HCEC 1CT (cell line): ENCODE results near the gene DEPDC5.

Experiments used
- DNase-seq: peaks from one replicate; pipeline ENCODE4 v3.0.0-alpha.2; 2017

Gene DEPDC5

DNA sequence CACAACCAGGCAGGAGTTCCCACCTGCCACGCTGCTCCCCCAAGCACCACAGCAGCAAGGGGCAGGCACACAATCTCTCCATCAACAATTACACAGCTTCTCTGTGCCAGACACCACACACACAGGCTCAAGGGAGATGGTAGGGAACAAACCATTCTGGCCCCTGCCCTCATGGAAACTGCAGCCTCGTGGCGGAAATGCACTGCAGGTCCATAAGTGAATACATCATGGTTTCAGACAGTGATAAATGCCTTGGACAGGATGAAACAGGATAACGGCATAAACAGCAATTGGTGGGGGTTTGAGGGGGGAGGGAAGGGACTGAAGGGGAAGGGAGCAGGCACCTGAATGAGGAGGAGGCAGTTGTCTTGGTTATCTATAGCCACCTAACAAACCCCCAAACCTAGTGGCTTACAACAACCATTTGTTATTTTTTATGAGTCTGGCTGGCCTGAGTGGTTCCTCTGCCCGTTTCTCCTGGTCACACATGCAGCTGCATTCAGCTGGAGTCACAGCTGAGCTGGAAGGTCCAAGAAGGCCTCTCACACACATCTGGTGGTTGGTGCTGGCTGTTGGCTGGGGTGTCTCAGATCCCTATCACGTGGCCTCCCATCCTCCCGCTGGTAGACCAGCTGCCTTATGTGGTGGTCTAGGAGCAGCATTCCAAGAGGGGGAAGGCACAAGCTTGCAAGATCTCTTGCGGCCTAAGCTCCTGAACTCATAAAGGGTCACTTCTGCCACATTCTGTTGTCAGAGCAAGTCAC, 175.5 kb downstream of the DEPDC5 start:
- peak; percentile 42 for DNase-seq

DNA sequence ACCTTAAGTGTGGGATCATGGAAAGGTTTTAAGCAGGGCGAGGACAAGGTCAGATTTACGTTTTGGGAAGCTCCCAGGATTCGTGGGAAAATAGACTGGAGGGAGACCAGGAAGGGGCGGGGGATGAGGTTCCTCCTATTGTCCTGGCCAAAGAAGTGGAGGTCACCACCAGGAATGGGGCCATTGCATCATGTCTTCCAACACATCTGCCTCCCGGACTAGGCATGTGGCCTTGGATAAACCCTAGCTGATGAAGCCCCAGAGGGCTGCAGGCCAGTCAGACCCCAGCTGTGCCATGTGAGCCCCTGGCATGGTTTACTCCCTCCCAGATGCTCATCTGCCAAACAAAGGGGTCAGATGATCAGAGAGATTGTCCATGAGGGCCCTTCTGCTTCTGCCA, 179.0 kb downstream of the DEPDC5 start:
- DNase-seq: no peak

DNA sequence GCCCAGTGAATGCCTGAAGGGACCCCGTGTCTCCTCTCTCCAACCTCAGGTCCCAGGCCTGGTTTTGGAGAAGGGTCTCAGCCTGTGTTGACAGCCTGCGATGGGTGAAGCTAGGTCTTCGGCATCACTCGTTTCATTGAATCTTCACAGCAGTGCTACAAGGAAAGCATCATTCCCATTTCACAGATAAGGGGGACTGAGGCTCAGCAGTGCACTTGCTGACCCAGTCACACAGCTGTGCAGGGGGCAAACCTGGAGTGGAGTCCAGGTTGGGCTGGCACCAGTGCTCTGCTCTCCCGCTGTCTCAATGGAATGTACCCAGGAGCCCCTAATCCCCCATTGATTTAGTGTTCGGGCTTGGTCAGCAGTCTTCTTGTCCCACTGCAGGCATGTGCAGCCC, 179.6 kb downstream of the DEPDC5 start:
- no peak for DNase-seq

DNA sequence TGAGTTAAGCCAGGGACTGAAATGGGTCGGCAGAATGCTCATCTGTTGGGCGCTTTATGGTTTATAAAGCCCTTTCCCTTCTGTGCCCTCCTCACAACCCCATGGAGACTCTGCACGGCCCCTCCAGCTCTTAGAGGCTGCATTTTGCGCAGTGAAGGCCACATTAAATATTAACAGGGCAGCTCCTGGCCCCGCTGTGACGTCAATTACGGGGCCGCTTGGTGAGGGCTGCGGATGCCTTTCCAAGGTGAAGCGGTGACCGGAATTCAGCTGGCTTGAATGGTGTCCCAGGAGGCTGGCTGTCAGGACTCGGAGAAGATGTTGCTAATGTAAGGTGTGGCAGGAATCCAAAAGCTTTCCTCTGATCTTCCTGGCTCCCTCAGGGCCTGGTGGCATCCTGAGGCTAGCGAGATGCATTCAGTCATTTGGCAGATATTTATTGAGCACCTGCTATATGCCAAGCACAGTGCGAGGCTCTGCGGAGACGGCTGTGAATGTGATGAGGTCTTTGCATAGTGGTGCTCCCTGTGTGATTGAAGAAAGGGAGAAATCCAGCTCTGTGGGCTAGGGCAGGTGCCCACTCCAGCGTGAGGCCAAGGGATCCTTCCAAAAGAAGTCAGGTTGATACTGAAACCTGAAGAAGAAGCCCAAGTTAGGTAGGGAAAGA, 180.1 kb downstream of the DEPDC5 start:
- DNase-seq: no peak

DNA sequence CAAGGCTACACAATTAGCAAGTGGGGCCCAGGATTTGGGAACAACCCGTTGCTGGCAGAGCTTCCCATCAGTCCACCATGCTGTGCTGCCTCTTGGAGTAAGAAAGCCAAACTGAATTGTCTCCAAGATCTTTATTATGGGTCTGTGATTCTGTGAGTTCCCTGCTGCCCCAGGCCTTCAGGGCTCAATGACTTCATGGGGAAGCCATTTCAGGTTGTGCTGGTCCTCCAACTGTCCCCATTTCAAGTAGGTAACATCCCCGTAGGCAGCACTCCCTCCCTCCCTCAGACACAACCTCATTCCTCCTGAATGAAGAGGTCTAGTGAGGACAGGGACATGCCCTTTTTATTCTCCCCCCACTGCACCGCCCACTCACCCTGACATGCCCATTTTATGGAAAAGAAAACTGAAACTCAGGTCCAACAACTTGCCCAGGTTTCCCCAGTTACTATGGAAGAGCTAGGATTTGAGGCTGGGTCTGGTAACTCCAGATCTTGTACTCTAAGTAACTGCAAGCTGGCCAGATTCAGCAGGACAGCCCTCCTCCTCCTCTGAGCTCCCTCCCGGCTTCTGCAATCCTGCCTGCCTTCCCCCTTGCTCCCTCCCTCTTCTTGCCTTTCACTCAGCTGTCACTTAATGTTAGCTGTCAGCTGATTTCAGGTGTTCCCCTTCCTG, 182.3 kb downstream of the DEPDC5 start:
- DNase-seq: no peak

DNA sequence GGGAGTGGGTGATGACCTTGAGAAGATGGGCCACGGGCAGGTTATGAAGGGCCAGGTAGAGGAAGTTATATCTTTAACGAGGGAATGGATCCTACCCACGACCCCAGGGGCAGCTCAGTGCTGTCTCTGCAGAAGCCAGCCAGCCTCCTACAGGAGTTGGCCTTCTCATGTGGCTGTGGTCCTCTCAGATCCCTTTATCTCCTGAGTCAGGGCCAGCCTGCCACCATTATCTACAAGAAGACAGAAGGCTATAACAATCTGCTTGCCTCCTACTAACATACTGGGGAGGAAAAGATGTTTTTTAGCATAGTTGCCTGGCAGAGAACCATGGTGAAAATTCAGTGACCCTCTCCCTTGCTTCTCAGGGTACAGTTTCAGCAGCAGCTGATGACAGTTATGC, 183.5 kb downstream of the DEPDC5 start:
- DNase-seq: no peak

DNA sequence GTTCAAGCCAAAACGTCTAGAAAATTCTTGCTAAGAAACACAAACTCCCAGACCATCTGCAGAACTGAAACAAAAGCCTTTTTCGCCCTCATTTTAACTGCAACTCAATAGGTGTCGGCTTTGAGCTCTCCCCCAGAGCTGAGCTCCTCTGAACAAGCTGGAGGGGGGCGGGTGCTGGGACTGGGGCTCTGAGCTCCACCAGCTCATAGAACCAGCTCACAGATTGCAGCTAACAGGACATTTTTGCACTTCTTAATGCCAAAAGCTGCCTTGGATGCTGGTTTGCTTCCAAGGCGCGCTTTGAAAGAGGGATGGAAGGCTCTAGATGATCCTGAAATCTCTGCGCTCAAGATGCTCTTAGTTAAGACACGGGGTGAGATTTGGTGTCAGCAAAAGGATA, 184.5 kb downstream of the DEPDC5 start:
- no peak for DNase-seq

DNA sequence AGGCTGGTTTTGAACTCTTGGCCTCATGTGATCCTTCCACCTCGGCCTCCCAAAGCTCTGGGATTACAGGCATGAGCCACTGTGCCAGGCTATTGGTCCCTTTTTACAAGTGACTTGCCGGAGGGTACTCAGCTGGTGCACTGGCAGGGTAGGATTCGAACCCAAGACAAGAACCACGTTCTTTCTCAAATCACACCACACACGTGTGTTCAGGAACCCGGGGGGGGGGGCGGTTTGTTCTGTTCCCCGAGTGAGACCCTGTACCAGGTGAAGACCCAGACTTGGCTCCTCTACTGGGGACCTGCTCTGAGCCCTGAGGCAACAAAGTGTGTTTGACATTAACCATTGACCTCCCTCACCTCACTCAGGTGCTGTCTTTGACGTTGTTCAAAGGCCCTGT, 186.7 kb downstream of the DEPDC5 start:
- DNase-seq: no peak

DNA sequence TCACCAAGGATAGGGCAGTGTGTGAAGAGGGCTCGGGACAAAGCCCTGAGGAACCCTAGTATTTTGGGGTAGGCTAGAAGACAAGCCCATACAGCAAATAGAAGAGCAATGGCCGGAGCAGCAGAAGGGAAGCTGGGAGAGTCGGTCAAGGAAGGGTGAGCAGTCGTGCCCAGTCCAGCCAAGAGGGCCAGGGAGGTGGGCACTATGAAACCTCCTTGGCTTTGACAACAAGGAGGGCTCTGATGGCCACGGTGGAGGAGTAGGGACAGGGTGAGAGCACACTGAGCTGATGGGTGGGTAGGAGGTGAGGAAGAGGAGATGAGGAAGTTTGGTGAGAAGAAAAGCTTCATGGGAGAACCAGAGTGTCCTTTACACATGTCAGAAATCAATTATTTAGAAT, 188.3 kb downstream of the DEPDC5 start:
- DNase-seq: no peak

DNA sequence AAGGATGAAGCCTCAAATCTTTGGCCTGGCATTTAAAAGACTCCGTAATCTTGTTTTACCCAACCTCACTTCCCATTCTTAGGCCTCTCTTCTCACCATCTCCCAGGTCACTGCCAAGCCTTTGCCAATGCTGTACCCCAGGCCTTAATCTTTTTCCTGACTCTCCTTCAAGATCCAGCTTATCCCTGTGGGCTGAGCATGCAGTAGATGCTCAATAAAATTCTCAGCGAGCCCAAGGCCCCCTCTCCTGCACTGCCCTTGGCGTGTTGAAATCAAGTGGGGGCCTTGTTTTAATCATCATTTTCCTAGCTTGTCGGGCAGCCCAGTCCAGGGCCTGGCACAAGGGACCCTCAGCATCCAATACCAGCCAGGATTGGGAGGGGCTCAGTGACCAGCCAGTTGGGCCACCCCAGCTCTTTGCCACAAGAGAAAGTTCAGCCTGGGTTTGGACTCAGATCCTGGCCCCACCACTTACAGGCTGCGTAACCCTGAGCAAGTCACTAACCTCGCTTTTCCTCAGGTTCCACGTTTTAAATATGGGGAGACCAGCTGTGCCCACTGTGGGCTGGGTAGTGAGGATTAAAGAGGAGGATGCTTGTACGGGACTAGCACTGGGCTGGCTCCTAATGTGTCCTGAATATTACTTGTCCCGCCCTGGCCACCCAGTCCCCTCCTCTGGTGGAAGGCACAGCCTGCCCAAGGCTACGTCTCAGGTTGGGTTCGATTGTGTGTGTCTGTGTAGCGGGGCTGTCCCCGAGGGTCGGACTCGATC, 189.6 kb downstream of the DEPDC5 start:
- no peak for DNase-seq

DNA sequence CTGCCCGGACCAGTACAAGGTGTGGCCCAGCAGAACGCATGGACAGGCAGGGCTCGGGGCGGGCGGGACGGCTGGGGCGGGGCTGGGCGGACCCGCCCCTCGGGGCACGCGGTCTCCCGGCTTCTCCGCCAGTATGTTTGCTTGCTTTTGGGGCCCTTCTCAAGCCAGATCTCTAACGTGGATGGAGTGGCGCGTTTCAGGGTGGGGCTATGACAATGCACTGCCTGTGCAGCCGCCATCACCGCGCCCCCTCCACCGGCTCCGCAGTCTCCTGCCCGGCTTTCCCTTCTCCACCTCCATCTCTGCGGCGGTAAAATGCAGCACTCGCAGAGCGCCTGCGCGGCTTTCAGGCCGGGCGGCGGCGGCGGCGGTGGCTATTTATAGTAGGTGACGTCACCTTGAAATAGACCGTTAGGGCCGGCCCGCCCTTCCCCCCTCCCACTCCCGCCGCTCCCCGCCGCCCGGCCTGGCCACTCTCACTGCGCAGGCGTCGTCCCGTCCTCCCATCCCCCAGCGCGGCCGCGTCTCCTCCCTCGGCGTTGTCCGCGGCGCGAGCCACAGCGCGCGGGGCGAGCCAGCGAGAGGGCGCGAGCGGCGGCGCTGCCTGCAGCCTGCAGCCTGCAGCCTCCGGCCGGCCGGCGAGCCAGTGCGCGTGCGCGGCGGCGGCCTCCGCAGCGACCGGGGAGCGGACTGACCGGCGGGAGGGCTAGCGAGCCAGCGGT, 190.3 kb downstream of the DEPDC5 start, which contains the start of gene YWHAH:
Gene YWHAH (plus strand): TSS at position 558 of the 722 bp plus-strand sequence. CDS start 199 bp downstream, outside the sequence.
- DNase-seq: peak; percentile 91

DNA sequence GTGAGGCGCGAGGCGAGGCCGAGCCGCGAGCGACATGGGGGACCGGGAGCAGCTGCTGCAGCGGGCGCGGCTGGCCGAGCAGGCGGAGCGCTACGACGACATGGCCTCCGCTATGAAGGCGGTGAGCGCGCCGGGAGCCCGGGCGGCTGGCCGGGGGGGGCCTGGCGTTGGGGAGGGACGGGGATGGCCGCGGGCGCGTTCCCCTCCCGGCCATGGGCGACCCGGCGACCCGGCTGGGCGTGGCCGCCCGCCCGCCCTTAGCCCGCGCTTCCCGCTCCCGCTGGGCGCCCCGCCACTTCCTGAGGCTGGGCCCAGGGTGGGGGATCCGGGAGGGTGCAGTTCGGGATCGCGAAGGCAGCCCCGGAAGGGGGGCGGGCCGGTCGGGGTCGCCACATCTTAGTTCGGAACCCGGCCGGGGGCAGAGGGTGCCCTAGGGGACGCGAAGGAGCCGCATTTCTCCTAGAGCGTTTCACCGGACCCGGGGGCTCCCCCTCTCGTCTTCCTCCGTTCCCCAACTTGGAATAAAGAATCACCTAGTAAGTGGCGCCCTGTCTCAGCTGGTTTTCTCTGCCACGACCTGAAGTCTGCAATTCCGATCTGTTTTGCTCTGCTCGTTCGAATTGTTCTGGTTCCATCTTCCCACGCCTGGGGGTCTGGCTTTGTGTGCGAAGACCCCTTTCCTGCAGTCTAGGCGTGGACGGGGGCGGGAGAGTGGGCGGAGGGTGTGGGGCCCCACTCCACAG, 191.1 kb downstream of the DEPDC5 start:
- no peak for DNase-seq

DNA sequence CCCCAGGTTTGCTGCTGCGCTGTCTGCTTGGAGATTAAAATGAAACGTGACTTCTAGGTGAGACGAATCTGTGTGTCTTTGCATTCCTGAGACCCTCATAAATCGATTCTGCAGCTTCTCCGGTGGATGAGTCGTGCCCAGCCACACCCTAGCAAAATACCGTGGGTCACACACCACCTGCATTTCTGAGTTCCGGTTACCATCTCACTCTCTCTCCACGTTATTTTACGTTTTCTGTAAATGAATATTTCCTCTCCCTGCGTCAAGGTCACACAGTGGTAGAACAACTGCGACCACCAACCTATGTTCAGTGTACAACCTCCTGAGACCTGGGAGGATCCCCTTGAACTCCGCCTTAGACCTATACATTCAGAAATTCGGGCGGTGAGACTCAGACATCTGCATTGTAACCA, 191.6 kb downstream of the DEPDC5 start:
- no peak for DNase-seq

DNA sequence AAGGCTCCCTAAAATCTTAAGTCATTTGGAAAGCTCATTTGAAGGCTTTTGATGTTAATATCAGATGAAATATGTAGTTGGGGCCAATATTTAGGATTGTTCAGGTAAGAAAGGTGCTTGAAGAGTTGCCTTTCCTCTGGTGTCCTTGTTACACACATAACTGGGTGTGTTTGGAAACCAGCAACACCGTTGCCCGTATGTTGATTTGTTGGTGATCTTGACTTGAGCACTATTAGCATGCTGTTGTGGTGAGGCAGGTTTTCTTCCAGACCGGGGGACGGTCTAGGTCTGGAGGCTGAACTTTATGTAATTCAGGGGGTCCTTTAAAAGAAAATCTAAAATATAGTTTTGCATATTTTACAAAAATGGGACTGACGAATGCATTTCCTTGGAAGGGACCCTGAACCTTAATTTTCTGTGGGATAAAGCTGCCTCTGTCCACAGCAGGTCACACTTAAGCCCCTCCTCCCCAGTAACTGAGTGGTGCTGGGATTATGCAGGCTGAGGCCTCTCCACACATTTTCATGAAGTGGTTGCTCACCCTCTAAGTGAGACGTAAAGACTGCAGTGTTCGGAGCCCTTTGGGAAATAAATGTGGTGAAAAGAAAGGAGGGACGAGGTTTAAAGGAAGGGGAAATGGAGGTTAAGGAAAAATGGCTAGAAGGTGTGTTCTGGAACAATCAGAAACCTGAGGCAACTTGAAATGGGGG, 192.3 kb downstream of the DEPDC5 start:
- DNase-seq: no peak

DNA sequence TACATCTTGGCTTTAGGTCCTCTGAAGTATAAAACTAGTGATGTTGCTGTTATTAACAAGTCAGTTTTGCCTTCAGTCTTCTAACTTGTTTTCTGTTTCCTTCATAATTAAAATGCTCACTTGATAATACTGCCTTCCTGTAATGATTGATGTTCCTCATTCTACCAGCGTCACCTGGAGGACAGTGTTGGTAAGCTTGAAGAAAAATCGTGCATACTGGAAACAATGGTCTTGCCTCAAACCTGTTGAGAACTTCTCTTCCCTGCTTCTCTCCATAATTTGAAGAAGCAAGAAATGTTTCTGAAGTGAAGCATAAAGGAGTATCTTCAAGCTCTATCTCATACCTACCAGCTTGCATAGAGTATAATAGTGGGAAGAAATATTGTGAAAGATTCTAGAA, 193.5 kb downstream of the DEPDC5 start:
- DNase-seq: peak; percentile 26

DNA sequence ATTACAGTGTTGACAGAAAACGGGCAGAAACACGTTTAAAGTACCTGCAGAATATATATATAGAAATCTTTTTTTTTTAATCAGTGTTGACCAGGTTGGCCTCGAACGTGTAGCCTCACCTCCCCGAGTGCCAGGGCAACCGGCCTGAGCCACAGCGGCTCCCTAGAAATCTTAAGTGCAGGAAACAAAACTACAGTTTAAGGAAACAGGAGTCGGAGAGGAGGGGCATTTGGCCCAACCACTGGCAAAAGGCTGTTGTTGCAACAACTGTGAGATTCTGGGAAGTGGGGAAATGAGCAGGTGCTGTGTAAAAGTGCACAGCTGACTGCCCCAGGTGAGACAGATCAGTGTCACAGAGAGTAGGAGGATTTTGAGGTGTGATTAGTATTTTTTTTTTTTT, 194.2 kb downstream of the DEPDC5 start:
- DNase-seq: no peak

DNA sequence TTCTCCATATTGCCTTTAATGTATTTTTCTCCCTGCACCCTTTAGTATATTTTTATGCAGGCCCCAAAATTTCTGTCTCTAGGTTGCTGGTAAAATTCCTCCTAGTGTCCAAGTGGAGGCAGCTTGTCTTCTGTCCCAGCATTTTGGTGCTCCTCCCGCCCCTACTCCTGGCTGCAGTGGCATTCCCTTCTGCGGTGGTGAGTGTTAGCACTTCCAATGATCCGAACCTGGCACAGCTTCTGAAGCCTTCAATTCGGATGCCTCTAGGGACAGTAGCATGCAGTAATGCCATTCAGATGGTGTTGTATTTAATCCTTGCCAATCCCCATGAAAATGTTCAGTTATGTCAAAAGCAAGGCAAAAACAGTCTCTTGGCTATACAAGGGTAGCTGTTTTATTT, 196.4 kb downstream of the DEPDC5 start:
- no peak for DNase-seq

DNA sequence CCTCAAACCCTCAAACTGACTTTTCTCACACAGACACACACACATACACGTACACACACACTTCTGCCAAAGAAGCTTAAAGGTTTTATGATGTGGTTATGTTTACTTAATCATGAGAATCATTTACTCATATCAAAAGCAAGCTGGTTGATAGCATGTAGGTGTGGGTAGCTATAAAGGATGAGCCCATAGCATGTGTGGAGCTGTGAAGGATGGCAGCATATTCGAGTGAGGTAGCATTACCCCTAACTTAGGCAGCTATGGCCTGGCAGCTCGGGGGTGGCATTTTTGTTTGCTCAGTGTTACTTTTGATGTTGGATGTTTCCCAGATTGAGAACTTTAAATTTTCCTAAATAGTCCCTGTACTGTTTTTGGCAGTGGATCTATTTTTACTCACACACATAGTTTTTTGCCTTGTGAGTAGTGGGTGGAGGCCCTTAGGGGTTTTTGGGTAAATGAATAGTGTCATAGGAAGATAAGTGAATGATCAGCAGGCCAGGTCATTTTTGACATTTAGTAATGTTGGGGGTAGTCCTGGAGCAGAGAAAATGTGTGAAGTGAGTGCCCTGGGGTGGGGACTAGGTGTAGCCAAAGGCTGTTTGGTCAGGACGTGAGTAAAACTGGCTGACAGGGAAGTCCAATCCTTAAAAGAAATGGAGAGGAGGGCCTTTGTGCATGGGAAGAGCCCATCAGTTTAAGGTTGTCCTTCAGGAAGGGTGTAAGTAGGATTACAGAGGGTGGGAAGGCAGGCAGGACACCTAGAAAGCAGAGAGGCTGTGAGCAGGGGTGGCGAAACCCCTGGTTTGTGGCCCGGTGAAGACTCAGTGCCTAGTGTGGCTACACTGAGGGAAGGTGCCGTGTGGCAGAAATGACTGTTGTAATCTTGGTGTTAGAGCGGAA, 197.6 kb downstream of the DEPDC5 start:
- DNase-seq: no peak

DNA sequence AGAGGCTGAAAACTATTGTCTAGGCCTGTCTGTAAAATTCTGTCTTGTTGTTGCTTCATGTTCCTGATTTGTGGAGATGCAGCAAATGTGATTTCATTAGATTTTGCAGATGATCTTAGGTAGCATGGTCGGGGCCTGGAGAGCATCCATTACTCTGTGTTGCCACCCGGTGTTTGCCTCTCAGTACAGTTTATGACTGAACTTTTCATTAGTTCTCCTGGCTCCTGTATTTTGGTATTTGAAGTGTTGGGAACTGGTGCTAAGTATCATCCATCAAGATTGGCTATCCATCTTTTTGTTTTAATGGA, 198.2 kb downstream of the DEPDC5 start:
- DNase-seq: no peak

DNA sequence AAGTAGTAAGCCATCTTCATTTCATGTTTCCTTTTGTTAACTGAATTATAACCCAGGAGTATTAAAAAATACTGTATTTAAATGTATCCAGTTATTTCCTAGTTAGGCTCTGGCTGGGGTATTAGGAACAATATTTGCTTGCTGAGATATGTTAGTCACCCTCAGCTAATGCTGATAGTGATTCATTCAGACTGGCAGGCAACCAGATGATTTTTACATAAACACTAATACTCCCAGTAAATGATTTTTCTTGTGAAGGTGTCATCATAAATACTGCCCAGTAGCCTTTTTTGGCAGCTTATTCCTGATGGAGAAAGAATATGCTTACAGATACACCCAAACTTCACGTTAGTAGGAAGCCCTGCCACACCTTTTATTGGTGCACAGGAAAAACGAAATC, 198.7 kb downstream of the DEPDC5 start:
- DNase-seq: peak; percentile 85
